Purkinje cell (primary cell): Measurements from ENCODE around the gene TTLL12. TPM values are rescaled to one million over a fixed set of nuclear protein-coding genes. Genes with fewer than 3 reads are reported as not detected.

Experiments
- polyA plus RNA-seq: library from polyadenylated mRNA; unstranded; fragments of >200 nt; fragmentation: Nextera tagmentation; gene quantifications from 2 replicates; pipeline ENCODE4 v1.2.1, GENCODE V29; 2014

TTLL12 gene
- 0.76 and 1.3 TPM in 2 replicates for polyA plus RNA-seq

GRCh38 chr22:43186272-43187170 lies at the start of gene TTLL12:
TSS of gene TTLL12 (minus strand) at chr22:43187134. CDS start at chr22:43187069, 65 bp downstream.

GRCh38 chr22:43151251-43152002 lies 35.5 kb downstream of the TTLL12 start, which contains the start of gene TSPO:
TSS of gene TSPO (plus strand) at chr22:43151559. CDS start at chr22:43159239, 7,680 bp downstream.

GRCh38 chr22:43142880-43143562 lies 43.9 kb downstream of the TTLL12 start, which contains the start of gene MCAT:
TSS of gene MCAT (minus strand) at chr22:43143398. CDS start at chr22:43143348, 50 bp downstream.

Other genes starting within 250 kb of the TTLL12 start
- 22.6 and 33.4 TPM in 2 replicates for gene PACSIN2, start 172.0 kb downstream of the TTLL12 start, polyA plus RNA-seq
- 2.3 and 3.8 TPM in 2 replicates for gene TTLL1, start 97.7 kb downstream of the TTLL12 start, polyA plus RNA-seq
- gene BIK, start 76.4 kb downstream of the TTLL12 start, polyA plus RNA-seq, result not detected in 2 replicates
- gene MCAT, start 43.7 kb downstream of the TTLL12 start, polyA plus RNA-seq, result 11.2 and 16.9 TPM in 2 replicates
- 0.97 and 2.9 TPM in 2 replicates for gene TSPO, start 35.6 kb downstream of the TTLL12 start, polyA plus RNA-seq
- not detected in 2 replicates for gene SCUBE1, start 156.2 kb upstream of the TTLL12 start, polyA plus RNA-seq
- gene MPPED1, start 224.9 kb upstream of the TTLL12 start, polyA plus RNA-seq, result 0.17 and 3.1 TPM in 2 replicates